CD1c-positive myeloid dendritic cell (primary cell): ENCODE data around the gene SHB.

Source experiments
- DNase-seq: peaks from one replicate; pipeline ENCODE4 v3.0.0-alpha.2; 2016; ENCODE audit errors: extremely low spot score

Gene SHB

GRCh38 chr9:38042626-38043357, 26.2 kb downstream of the SHB start:
- no peak for DNase-seq

- DNase-seq, result no peak
Observed at GRCh38 chr9:38041564-38042243, 27.3 kb downstream of the SHB start.

GRCh38 chr9:38039907-38040682, 28.9 kb downstream of the SHB start:
- no peak for DNase-seq

GRCh38 chr9:38039090-38039906, 29.7 kb downstream of the SHB start:
- DNase-seq, result peak; percentile 37

GRCh38 chr9:38038307-38039089, 30.5 kb downstream of the SHB start:
- peak; percentile 63 for DNase-seq

GRCh38 chr9:38037981-38038306, 31.1 kb downstream of the SHB start:
- no peak for DNase-seq

GRCh38 chr9:38036359-38037084, 32.5 kb downstream of the SHB start:
- peak; percentile 61 for DNase-seq

- DNase-seq, result peak; percentile 63
Observed at GRCh38 chr9:38035873-38036272, 33.2 kb downstream of the SHB start.

- DNase-seq, result no peak
Observed at GRCh38 chr9:38033941-38034340, 35.1 kb downstream of the SHB start.

- no peak for DNase-seq
Observed at GRCh38 chr9:38032266-38033110, 36.5 kb downstream of the SHB start.

GRCh38 chr9:38031594-38031993, 37.4 kb downstream of the SHB start:
- no peak for DNase-seq

- no peak for DNase-seq
Observed at GRCh38 chr9:38030658-38031057, 38.4 kb downstream of the SHB start.

GRCh38 chr9:38029915-38030638, 39.0 kb downstream of the SHB start:
- DNase-seq, result no peak

- DNase-seq, result no peak
Observed at GRCh38 chr9:38027714-38028113, 41.3 kb downstream of the SHB start.

- DNase-seq, result no peak
Observed at GRCh38 chr9:38026840-38027527, 42.0 kb downstream of the SHB start.

- no peak for DNase-seq
Observed at GRCh38 chr9:38026021-38026809, 42.8 kb downstream of the SHB start.

- DNase-seq, result no peak
Observed at GRCh38 chr9:38025166-38025565, 43.9 kb downstream of the SHB start.
